IMR-90 (cell line): ENCODE results near the gene LLCFC1. TPM values are rescaled to one million over a fixed set of nuclear protein-coding genes. Genes with fewer than 3 reads are reported as not detected.

Experiments
- ATAC-seq: fragments of 200-7000 bp; cut with Tn5 transposase; 2 replicates; pipeline ENCODE4 v1.9.1; 2020; ENCODE audit warnings: low read depth, mild to moderate bottlenecking, moderate library complexity
- BruUV-seq: library from RNA; stranded (reverse); fragments of 400-500 nt; replicated peaks from 2 replicates; lab custom pipeline; 2021; lab: Mats Ljungman, UMichigan
- CTCF ChIA-PET: fragments of 300-600 bp; formaldehyde crosslinking; extraction: SDS; loops from one replicate; lab custom pipeline; 2021; ENCODE audit warnings: antibody characterized with exemption; lab: Yijun Ruan, JAX
- POLR2A ChIA-PET: fragments of 300-600 bp; sonication (Branson Sonifier 250); formaldehyde crosslinking; loops from one replicate; lab custom pipeline; 2022; ENCODE audit warnings: antibody characterized with exemption; ENCODE audit not compliant: unreplicated experiment; lab: Charles Lee
- DNase-seq: peaks from one replicate; pipeline ENCODE4 v3.0.0; 2013
- H2AFZ ChIP-seq: replicated peaks from 2 replicates; pipeline ENCODE3; 2013; ENCODE audit warnings: low read length, mild to moderate bottlenecking; ENCODE audit not compliant: poor library complexity
- H2AK5ac ChIP-seq: 2 replicates; pipeline ENCODE4 v1.6.1; 2013; ENCODE audit warnings: low read depth, low read length, inconsistent platforms
- H2AK9ac ChIP-seq: replicated peaks from 2 replicates; pipeline ENCODE3; 2013; ENCODE audit warnings: mild to moderate bottlenecking, low read depth, low read length, moderate library complexity; ENCODE audit not compliant: poor library complexity
- H2BK120ac ChIP-seq: 2 replicates; pipeline ENCODE4 v1.6.1; 2013; ENCODE audit warnings: low read depth, low read length, inconsistent platforms
- H2BK15ac ChIP-seq: 3 replicates; pipeline ENCODE4 v1.6.1; 2013; ENCODE audit warnings: low read depth, low read length, inconsistent platforms
- H2BK20ac ChIP-seq: 2 replicates; pipeline ENCODE4 v1.6.1; 2013; ENCODE audit warnings: low read depth, mild to moderate bottlenecking, inconsistent platforms, low read length, moderate library complexity
- H2BK5ac ChIP-seq: 2 replicates; pipeline ENCODE4 v1.6.1; 2013; ENCODE audit warnings: mild to moderate bottlenecking, low read depth, low read length, inconsistent platforms; ENCODE audit not compliant: poor library complexity, severe bottlenecking
- H3K14ac ChIP-seq: replicated peaks from 2 replicates; pipeline ENCODE4 v1.6.1; 2013; ENCODE audit warnings: low read depth, low read length, inconsistent platforms
- H3K18ac ChIP-seq: 2 replicates; pipeline ENCODE4 v1.6.1; 2013; ENCODE audit warnings: low read depth, low read length, control low read depth
- H3K23ac ChIP-seq: 2 replicates; pipeline ENCODE4 v1.6.1; 2013; ENCODE audit warnings: low read depth, low read length, inconsistent platforms
- H3K27ac ChIP-seq: 2 replicates; pipeline ENCODE4 v1.5.1; 2013; ENCODE audit warnings: mild to moderate bottlenecking, control low read depth, low read length; ENCODE audit not compliant: insufficient read depth
- H3K27me3 ChIP-seq: 2 replicates; pipeline ENCODE4 v1.6.1; 2013; ENCODE audit warnings: low read length; ENCODE audit not compliant: control insufficient read depth, insufficient read depth
- H3K36me3 ChIP-seq: 2 replicates; pipeline ENCODE4 v1.6.1; 2013; ENCODE audit warnings: low read length, mixed read lengths; ENCODE audit not compliant: control insufficient read depth, insufficient read depth
- H3K4ac ChIP-seq: 2 replicates; pipeline ENCODE4 v1.6.1; 2013; ENCODE audit warnings: low read depth, low read length, inconsistent platforms
- H3K4me1 ChIP-seq: 2 replicates; pipeline ENCODE4 v1.6.1; 2013; ENCODE audit warnings: low read length, mixed read lengths; ENCODE audit not compliant: control insufficient read depth, insufficient read depth
- H3K4me2 ChIP-seq: 2 replicates; pipeline ENCODE4 v1.6.1; 2013; ENCODE audit warnings: low read depth, mild to moderate bottlenecking, control low read depth, low read length, moderate library complexity
- H3K4me3 ChIP-seq: 2 replicates; pipeline ENCODE4 v1.5.1; 2013; ENCODE audit warnings: low read depth, mild to moderate bottlenecking, control low read depth, low read length, moderate library complexity; ENCODE audit not compliant: insufficient read depth
- H3K56ac ChIP-seq: 2 replicates; pipeline ENCODE4 v1.6.1; 2013; ENCODE audit warnings: low read length, inconsistent platforms; ENCODE audit not compliant: insufficient read depth; ENCODE audit errors: extremely low read depth
- H3K79me1 ChIP-seq, 2 experiments: 2 replicates each; pipeline ENCODE4 v1.6.1; 2013; ENCODE audit warnings: low read length in 2 of 2, inconsistent platforms in 1 of 2, low read depth in 1 of 2
- H3K9ac ChIP-seq: 2 replicates; pipeline ENCODE4 v1.6.1; 2013; ENCODE audit warnings: low read depth, low read length, control low read depth
- H3K9me1 ChIP-seq: 2 replicates; pipeline ENCODE4 v1.6.1; 2013; ENCODE audit warnings: low read length, inconsistent platforms; ENCODE audit not compliant: insufficient read depth
- H3K9me3 ChIP-seq: 2 replicates; pipeline ENCODE4 v1.6.1; 2013; ENCODE audit warnings: low read length; ENCODE audit not compliant: control insufficient read depth, insufficient read depth
- H4K20me1 ChIP-seq: 2 replicates; pipeline ENCODE4 v1.6.1; 2013; ENCODE audit warnings: low read length, inconsistent platforms; ENCODE audit not compliant: insufficient read depth
- H4K5ac ChIP-seq: 2 replicates; pipeline ENCODE4 v1.6.1; 2013; ENCODE audit warnings: mild to moderate bottlenecking, low read depth, low read length, control low read depth
- H4K8ac ChIP-seq, 2 experiments: 2 replicates each; pipeline ENCODE4 v1.6.1; 2013; ENCODE audit warnings: low read depth in 2 of 2, low read length in 2 of 2, control low read depth in 1 of 2, inconsistent platforms in 1 of 2
- H4K91ac ChIP-seq: 2 replicates; pipeline ENCODE4 v1.6.1; 2013; ENCODE audit warnings: low read depth, low read length, inconsistent platforms; ENCODE audit not compliant: insufficient read depth
- CEBPB ChIP-seq: IDR thresholded peaks from 2 replicates; pipeline ENCODE4 v1.6.1; 2012; ENCODE audit warnings: low read depth, low read length, improper control_type of control experiment
- CHD1 ChIP-seq: IDR thresholded peaks from 2 replicates; pipeline ENCODE4 v1.6.1; 2012; ENCODE audit warnings: low read depth, low read length, improper control_type of control experiment
- CTCF ChIP-seq: conservative IDR thresholded peaks from 2 replicates; pipeline ENCODE4 v1.5.1; 2012; ENCODE audit warnings: mild to moderate bottlenecking, low read depth, low read length, improper control_type of control experiment
- FOS ChIP-seq: fragments of 150-350 bp; IDR thresholded peaks from 2 replicates; pipeline ENCODE4 v1.6.1; 2016; ENCODE audit warnings: low read depth, low read length
- MAFK ChIP-seq: IDR thresholded peaks from 2 replicates; pipeline ENCODE4 v1.6.1; 2012; ENCODE audit warnings: low read depth, low read length, improper control_type of control experiment
- MXI1 ChIP-seq: IDR thresholded peaks from 2 replicates; pipeline ENCODE4 v1.6.1; 2012; ENCODE audit warnings: low read depth, mild to moderate bottlenecking, low read length, moderate library complexity, borderline replicate concordance
- NFE2L2 ChIP-seq: fragments of 150-350 bp; IDR thresholded peaks from 2 replicates; pipeline ENCODE4 v1.6.1; 2016; ENCODE audit warnings: low read depth, mild to moderate bottlenecking, low read length
- POLR2A ChIP-seq: IDR thresholded peaks from 2 replicates; pipeline ENCODE4 v1.6.1; 2012; ENCODE audit warnings: mild to moderate bottlenecking, low read depth, low read length
- RAD21 ChIP-seq: IDR thresholded peaks from 2 replicates; pipeline ENCODE4 v1.6.1; 2012; ENCODE audit warnings: low read length, improper control_type of control experiment
- RCOR1 ChIP-seq: IDR thresholded peaks from 2 replicates; pipeline ENCODE4 v1.6.1; 2012; ENCODE audit warnings: mild to moderate bottlenecking, low read length, improper control_type of control experiment; ENCODE audit not compliant: insufficient replicate concordance
- RFX5 ChIP-seq: IDR thresholded peaks from 2 replicates; pipeline ENCODE4 v1.8.0; 2012; ENCODE audit warnings: low read depth, mild to moderate bottlenecking, low read length, moderate library complexity
- SMC3 ChIP-seq: fragments of 150-350 bp; IDR thresholded peaks from 2 replicates; pipeline ENCODE4 v1.6.1; 2016; ENCODE audit warnings: low read depth, mild to moderate bottlenecking, antibody characterized with exemption, low read length, moderate library complexity
- USF2 ChIP-seq: fragments of 150-350 bp; IDR thresholded peaks from 2 replicates; pipeline ENCODE4 v1.6.1; 2017; ENCODE audit warnings: mild to moderate bottlenecking, antibody characterized with exemption, low read length, low read depth
- dilution Hi-C: fragments of 300-500 bp; cut with HindIII; formaldehyde crosslinking; loops from one replicate; pipeline ENCODE4 v1.14.3; 2018; ENCODE audit warnings: low sequenced_read_pairs; ENCODE audit not compliant: unreplicated experiment
- in situ Hi-C: fragments of 300-500 bp; cut with MboI; formaldehyde crosslinking; loops from 3 replicates; pipeline ENCODE4 v1.14.3; 2019; ENCODE audit warnings: low sequenced_read_pairs, inconsistent platforms, mixed read lengths
- intact Hi-C: fragments of 100-400 bp; cut with micrococcal nuclease; formaldehyde crosslinking; loops from 2 replicates; pipeline ENCODE4 v1.10.0; 2022
- polyA plus RNA-seq, 3 experiments: library from polyadenylated mRNA; depleted of rRNA; stranded (reverse); fragments of >200 nt; gene quantifications; 2 replicates each; pipeline ENCODE4 v1.2.3, GENCODE V29; 2012; ENCODE audit warnings: low replicate concordance in 1 of 3
- total RNA-seq: library from RNA; depleted of rRNA; stranded (reverse); fragments of >200 nt; gene quantifications from 2 replicates; pipeline ENCODE4 v1.2.3, GENCODE V29; 2012

Gene LLCFC1
- total and polyA plus RNA-seq, 2 of the 4 experiments (the other 2 are of a cell fraction), result not detected

GRCh38 chr7:142959202-142959601, 19.9 kb downstream of the LLCFC1 start:
- Histone ChIP-seq H3K9ac (no peak overlapping the region), H3K4me2 (no peak overlapping the region), H3K14ac (no peak overlapping the region), H2AK9ac (no peak overlapping the region), H2BK5ac (no peak overlapping the region), H2BK15ac (no peak overlapping the region), H3K18ac (no peak overlapping the region), H4K8ac (no peak overlapping the region), H3K36me3 (no peaks in the 10 kb centered on the region), H3K23ac (no peak overlapping the region), H3K79me1 (no peaks in the 10 kb centered on the region), H2BK120ac (no peak overlapping the region), H3K9me3 (peaks cover 3% of the 10 kb centered on the region; the same call in 1 of the 2 replicates), H4K91ac (no peak overlapping the region), H4K20me1 (no peaks in the 10 kb centered on the region), H2AK5ac (no peak overlapping the region), H3K27me3 (no peaks in the 10 kb centered on the region), H2BK20ac (no peak overlapping the region), H2AFZ (no peak overlapping the region), H3K9me1 (no peaks in the 10 kb centered on the region), H3K4me1 (no peaks in the 10 kb centered on the region), H3K4ac (no peak overlapping the region), H3K56ac (no peak overlapping the region), H3K4me3 (no peak overlapping the region), H4K5ac (no peak overlapping the region), H3K27ac (no peak overlapping the region)
- no peak for TF ChIP-seq MAFK
- no peak for TF ChIP-seq RCOR1
- TF ChIP-seq POLR2A, result no peak
- no peak for TF ChIP-seq FOS
- TF ChIP-seq SMC3, result no peak
- TF ChIP-seq CEBPB, result no peak
- no peak for TF ChIP-seq USF2
- TF ChIP-seq CTCF, result no peak
- no peak for TF ChIP-seq CHD1
- no peak for TF ChIP-seq NFE2L2
- TF ChIP-seq RAD21, result no peak
- no peak for TF ChIP-seq RFX5
- TF ChIP-seq MXI1, result no peak
- POLR2A ChIA-PET, result no interaction called here
- ATAC-seq (no peak), DNase-seq (no peak)
- in situ Hi-C loops, result no loop called here
- CTCF ChIA-PET, result no interaction called here
- intact Hi-C loops, result no loop called here
- dilution Hi-C loops, result no loop called here
- no TSS peak for BruUV-seq
